Measurements from ENCODE around the gene ROR2. TPM values are rescaled to one million over a fixed set of nuclear protein-coding genes. Genes with fewer than 3 reads are reported as not detected.

The ROR2 gene
- total and polyA plus RNA-seq, 2 of the 8 experiments (the other 6 are each of a cell fraction or from before 2014, with no cell fraction given) = 2.7 to 4.3 TPM

- Histone ChIP-seq H3K56ac (replicated peaks; ENCODE audit: insufficient read length, low read depth, low read length) (no peak overlapping the region), H4K91ac (replicated peaks; ENCODE audit: insufficient read length, low read length) (no peak overlapping the region), H3K36me3 (ENCODE audit: control insufficient read depth in 2 of 4, insufficient read depth in 4 of 4, low read length in 3 of 4) (no peaks in the 10 kb centered on the region), H3K4me2 (ENCODE audit: insufficient read depth in 1 of 2, low read depth in 2 of 2, low read length in 2 of 2) (no peak overlapping the region), H4K8ac (ENCODE audit: extremely low read depth, insufficient read depth, low read length) (no peak overlapping the region), H3K4me3 (ENCODE audit: extremely low read depth in 1 of 4, insufficient read depth in 2 of 4, low read depth in 3 of 4, low read length in 4 of 4) (no peak overlapping the region), H3K23me2 (ENCODE audit: low read depth, low read length) (no peaks in the 10 kb centered on the region), H2BK15ac (ENCODE audit: low read length) (no peak overlapping the region), H3K9me3 (ENCODE audit: insufficient read depth in 2 of 2, low read depth in 1 of 2, low read length in 1 of 2) (no peaks in the 10 kb centered on the region), H3K79me2 (ENCODE audit: control insufficient read depth in 1 of 2, insufficient read depth in 2 of 2, low read length in 2 of 2) (no peaks in the 10 kb centered on the region), H4K20me1 (replicated peaks in 1 of 2; ENCODE audit: control insufficient read depth in 1 of 2, insufficient read depth in 2 of 2, low read length in 2 of 2) (no peaks in the 10 kb centered on the region), H3K18ac (ENCODE audit: extremely low read depth, low read length) (no peak overlapping the region), H2AK5ac (ENCODE audit: low read depth, low read length) (no peak overlapping the region), H3K14ac (ENCODE audit: insufficient read length) (no peak overlapping the region), H3K79me1 (ENCODE audit: low read depth, low read length) (no peaks in the 10 kb centered on the region), H3K23ac (ENCODE audit: insufficient read length) (no peak overlapping the region), H2BK20ac (ENCODE audit: low read length) (no peak overlapping the region), H3K4ac (replicated peaks; ENCODE audit: insufficient read length, low read depth, low read length) (no peak overlapping the region), H2BK12ac (ENCODE audit: low read depth, low read length) (no peak overlapping the region), H3K27ac (ENCODE audit: low read depth, low read length) (no peak overlapping the region), H2BK5ac (ENCODE audit: low read depth, low read length) (no peak overlapping the region), H3K9ac (replicated peaks in 1 of 4; ENCODE audit: extremely low read depth in 1 of 4, low read depth in 3 of 4, low read length in 3 of 4) (no peak overlapping the region), H4K5ac (ENCODE audit: insufficient read length, low read depth, low read length) (no peak overlapping the region), H3K4me1 (replicated peaks in 1 of 4; ENCODE audit: control insufficient read depth in 3 of 4, insufficient read depth in 4 of 4, low read length in 3 of 4) (peaks cover 0 to 9% (median 2%) of the 10 kb centered on the region in 4 experiments; a peak in 3 of 7 replicates), H2AFZ (ENCODE audit: low read length) (no peak overlapping the region), H3K27me3 (replicated peaks in 1 of 4; ENCODE audit: control insufficient read depth in 3 of 4, extremely low read depth in 1 of 4, insufficient read depth in 3 of 4, low read length in 3 of 4) (no peaks in the 10 kb centered on the region), H2BK120ac (replicated peaks; ENCODE audit: low read depth, low read length) (no peak overlapping the region)
- no peak for FAIRE-seq
- ChIA-PET CTCF (ENCODE audit: partially characterized antibody) (no interaction called here), POLR2A (ENCODE audit: partially characterized antibody) (no interaction called here)
- WGBS, 2 experiments (ENCODE audit: extremely low coverage in 1 of 2, insufficient coverage in 1 of 2, insufficient read length in 1 of 2, insufficient replicate concordance in 2 of 2, low coverage in 1 of 2, low lambda C conversion rate in 2 of 2, missing lambda C conversion rate in 1 of 2) = 89% methylated on average over 6 of the region's 6 CpGs; no CpG with 5 or more reads in 1 of the 2 experiments
- DNase-seq (ENCODE audit: low read depth in 1 of 2, low spot score in 2 of 2) = no peak
- TF ChIP-seq KDM5A (IDR thresholded peaks at IDR 0.05; ENCODE audit: low read length) (no peak), BRCA1 (IDR thresholded peaks at IDR 0.05; ENCODE audit: low read depth, low read length) (no peak), RNF2 (IDR thresholded peaks at IDR 0.05; ENCODE audit: borderline replicate concordance, low read depth, low read length, missing control alignments, poor library complexity, severe bottlenecking) (no peak)
- TF ChIP-seq, protein P1, sequence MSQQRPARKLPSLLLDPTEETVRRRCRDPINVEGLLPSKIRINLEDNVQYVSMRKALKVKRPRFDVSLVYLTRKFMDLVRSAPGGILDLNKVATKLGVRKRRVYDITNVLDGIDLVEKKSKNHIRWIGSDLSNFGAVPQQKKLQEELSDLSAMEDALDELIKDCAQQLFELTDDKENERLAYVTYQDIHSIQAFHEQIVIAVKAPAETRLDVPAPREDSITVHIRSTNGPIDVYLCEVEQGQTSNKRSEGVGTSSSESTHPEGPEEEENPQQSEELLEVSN (IDR thresholded peaks at IDR 0.05) = no peak
Measured at GRCh38 chr9:91663858-91664257, 286.2 kb downstream of the ROR2 start.

Data from H1 (cell line).